IMR-90 (cell line): ENCODE measurements around the gene SPATA31D3. TPM values are rescaled to one million over a fixed set of nuclear protein-coding genes. Genes with fewer than 3 reads are reported as not detected.

ENCODE experiments used
- ATAC-seq: fragments of 200-7000 bp; cut with Tn5 transposase; 2 replicates; pipeline ENCODE4 v1.9.1; 2020; ENCODE audit warnings: low read depth, mild to moderate bottlenecking, moderate library complexity
- BruUV-seq: library from RNA; stranded (reverse); fragments of 400-500 nt; replicated peaks from 2 replicates; lab custom pipeline; 2021; lab: Mats Ljungman, UMichigan
- CTCF ChIA-PET: fragments of 300-600 bp; formaldehyde crosslinking; extraction: SDS; loops from one replicate; lab custom pipeline; 2021; ENCODE audit warnings: antibody characterized with exemption; lab: Yijun Ruan, JAX
- POLR2A ChIA-PET: fragments of 300-600 bp; sonication (Branson Sonifier 250); formaldehyde crosslinking; loops from one replicate; lab custom pipeline; 2022; ENCODE audit warnings: antibody characterized with exemption; ENCODE audit not compliant: unreplicated experiment; lab: Charles Lee
- DNase-seq: peaks from one replicate; pipeline ENCODE4 v3.0.0; 2013
- H2AFZ ChIP-seq: replicated peaks from 2 replicates; pipeline ENCODE3; 2013; ENCODE audit warnings: low read length, mild to moderate bottlenecking; ENCODE audit not compliant: poor library complexity
- H2AK5ac ChIP-seq: 2 replicates; pipeline ENCODE4 v1.6.1; 2013; ENCODE audit warnings: low read depth, low read length, inconsistent platforms
- H2AK9ac ChIP-seq: replicated peaks from 2 replicates; pipeline ENCODE3; 2013; ENCODE audit warnings: mild to moderate bottlenecking, low read depth, low read length, moderate library complexity; ENCODE audit not compliant: poor library complexity
- H2BK120ac ChIP-seq: 2 replicates; pipeline ENCODE4 v1.6.1; 2013; ENCODE audit warnings: low read depth, low read length, inconsistent platforms
- H2BK15ac ChIP-seq: 3 replicates; pipeline ENCODE4 v1.6.1; 2013; ENCODE audit warnings: low read depth, low read length, inconsistent platforms
- H2BK20ac ChIP-seq: 2 replicates; pipeline ENCODE4 v1.6.1; 2013; ENCODE audit warnings: low read depth, mild to moderate bottlenecking, inconsistent platforms, low read length, moderate library complexity
- H2BK5ac ChIP-seq: 2 replicates; pipeline ENCODE4 v1.6.1; 2013; ENCODE audit warnings: mild to moderate bottlenecking, low read depth, low read length, inconsistent platforms; ENCODE audit not compliant: poor library complexity, severe bottlenecking
- H3K14ac ChIP-seq: replicated peaks from 2 replicates; pipeline ENCODE4 v1.6.1; 2013; ENCODE audit warnings: low read depth, low read length, inconsistent platforms
- H3K18ac ChIP-seq: 2 replicates; pipeline ENCODE4 v1.6.1; 2013; ENCODE audit warnings: low read depth, low read length, control low read depth
- H3K23ac ChIP-seq: 2 replicates; pipeline ENCODE4 v1.6.1; 2013; ENCODE audit warnings: low read depth, low read length, inconsistent platforms
- H3K27ac ChIP-seq: 2 replicates; pipeline ENCODE4 v1.5.1; 2013; ENCODE audit warnings: mild to moderate bottlenecking, control low read depth, low read length; ENCODE audit not compliant: insufficient read depth
- H3K27me3 ChIP-seq: 2 replicates; pipeline ENCODE4 v1.6.1; 2013; ENCODE audit warnings: low read length; ENCODE audit not compliant: control insufficient read depth, insufficient read depth
- H3K36me3 ChIP-seq: 2 replicates; pipeline ENCODE4 v1.6.1; 2013; ENCODE audit warnings: low read length, mixed read lengths; ENCODE audit not compliant: control insufficient read depth, insufficient read depth
- H3K4ac ChIP-seq: 2 replicates; pipeline ENCODE4 v1.6.1; 2013; ENCODE audit warnings: low read depth, low read length, inconsistent platforms
- H3K4me1 ChIP-seq: 2 replicates; pipeline ENCODE4 v1.6.1; 2013; ENCODE audit warnings: low read length, mixed read lengths; ENCODE audit not compliant: control insufficient read depth, insufficient read depth
- H3K4me2 ChIP-seq: 2 replicates; pipeline ENCODE4 v1.6.1; 2013; ENCODE audit warnings: low read depth, mild to moderate bottlenecking, control low read depth, low read length, moderate library complexity
- H3K4me3 ChIP-seq: 2 replicates; pipeline ENCODE4 v1.5.1; 2013; ENCODE audit warnings: low read depth, mild to moderate bottlenecking, control low read depth, low read length, moderate library complexity; ENCODE audit not compliant: insufficient read depth
- H3K56ac ChIP-seq: 2 replicates; pipeline ENCODE4 v1.6.1; 2013; ENCODE audit warnings: low read length, inconsistent platforms; ENCODE audit not compliant: insufficient read depth; ENCODE audit errors: extremely low read depth
- H3K79me1 ChIP-seq, 2 experiments: 2 replicates each; pipeline ENCODE4 v1.6.1; 2013; ENCODE audit warnings: low read length in 2 of 2, inconsistent platforms in 1 of 2, low read depth in 1 of 2
- H3K9ac ChIP-seq: 2 replicates; pipeline ENCODE4 v1.6.1; 2013; ENCODE audit warnings: low read depth, low read length, control low read depth
- H3K9me1 ChIP-seq: 2 replicates; pipeline ENCODE4 v1.6.1; 2013; ENCODE audit warnings: low read length, inconsistent platforms; ENCODE audit not compliant: insufficient read depth
- H3K9me3 ChIP-seq: 2 replicates; pipeline ENCODE4 v1.6.1; 2013; ENCODE audit warnings: low read length; ENCODE audit not compliant: control insufficient read depth, insufficient read depth
- H4K20me1 ChIP-seq: 2 replicates; pipeline ENCODE4 v1.6.1; 2013; ENCODE audit warnings: low read length, inconsistent platforms; ENCODE audit not compliant: insufficient read depth
- H4K5ac ChIP-seq: 2 replicates; pipeline ENCODE4 v1.6.1; 2013; ENCODE audit warnings: mild to moderate bottlenecking, low read depth, low read length, control low read depth
- H4K8ac ChIP-seq, 2 experiments: 2 replicates each; pipeline ENCODE4 v1.6.1; 2013; ENCODE audit warnings: low read depth in 2 of 2, low read length in 2 of 2, control low read depth in 1 of 2, inconsistent platforms in 1 of 2
- H4K91ac ChIP-seq: 2 replicates; pipeline ENCODE4 v1.6.1; 2013; ENCODE audit warnings: low read depth, low read length, inconsistent platforms; ENCODE audit not compliant: insufficient read depth
- CEBPB ChIP-seq: IDR thresholded peaks from 2 replicates; pipeline ENCODE4 v1.6.1; 2012; ENCODE audit warnings: low read depth, low read length, improper control_type of control experiment
- CHD1 ChIP-seq: IDR thresholded peaks from 2 replicates; pipeline ENCODE4 v1.6.1; 2012; ENCODE audit warnings: low read depth, low read length, improper control_type of control experiment
- FOS ChIP-seq: fragments of 150-350 bp; IDR thresholded peaks from 2 replicates; pipeline ENCODE4 v1.6.1; 2016; ENCODE audit warnings: low read depth, low read length
- SMC3 ChIP-seq: fragments of 150-350 bp; IDR thresholded peaks from 2 replicates; pipeline ENCODE4 v1.6.1; 2016; ENCODE audit warnings: low read depth, mild to moderate bottlenecking, antibody characterized with exemption, low read length, moderate library complexity
- WGBS, 2 experiments: methylation state at CpG; one replicate each; pipeline versions ENCODE4 v1.1.5 to v1.1.7; 2013; ENCODE audit warnings: missing lambda C conversion rate in 2 of 2; ENCODE audit not compliant: insufficient read length in 1 of 2; ENCODE audit errors: extremely low coverage in 2 of 2; 5-methylcytosine and 5-hydroxymethylcytosine counted together
- dilution Hi-C: fragments of 300-500 bp; cut with HindIII; formaldehyde crosslinking; loops from one replicate; pipeline ENCODE4 v1.14.3; 2018; ENCODE audit warnings: low sequenced_read_pairs; ENCODE audit not compliant: unreplicated experiment
- in situ Hi-C: fragments of 300-500 bp; cut with MboI; formaldehyde crosslinking; loops from 3 replicates; pipeline ENCODE4 v1.14.3; 2019; ENCODE audit warnings: low sequenced_read_pairs, inconsistent platforms, mixed read lengths
- intact Hi-C: fragments of 100-400 bp; cut with micrococcal nuclease; formaldehyde crosslinking; loops from 2 replicates; pipeline ENCODE4 v1.10.0; 2022
- polyA plus RNA-seq, 3 experiments: library from polyadenylated mRNA; depleted of rRNA; stranded (reverse); fragments of >200 nt; gene quantifications; 2 replicates each; pipeline ENCODE4 v1.2.3, GENCODE V29; 2012; ENCODE audit warnings: low replicate concordance in 1 of 3
- total RNA-seq: library from RNA; depleted of rRNA; stranded (reverse); fragments of >200 nt; gene quantifications from 2 replicates; pipeline ENCODE4 v1.2.3, GENCODE V29; 2012

SPATA31D3 gene
- total and polyA plus RNA-seq, 2 of the 4 experiments (the other 2 are of a cell fraction), result not detected

DNA sequence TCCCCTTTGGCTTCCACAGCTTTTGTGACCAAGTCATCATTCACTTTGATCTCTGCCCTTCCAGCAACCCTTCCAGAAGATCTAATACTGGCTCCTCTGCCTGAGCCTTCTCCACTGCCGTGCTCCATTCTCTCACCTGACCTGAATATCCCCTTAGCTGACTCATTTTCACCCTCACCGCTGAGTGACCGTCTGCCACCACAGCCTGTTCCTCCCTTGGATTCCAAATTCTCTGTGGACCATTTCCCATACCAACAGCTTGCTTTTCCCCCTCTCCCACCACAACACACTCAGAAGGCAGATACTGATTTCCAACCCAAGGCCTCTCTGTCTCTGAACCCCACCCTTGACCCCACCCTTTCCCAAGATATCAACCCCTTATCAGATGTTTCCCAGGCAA lies 24.7 kb downstream of the SPATA31D3 start:
- Histone ChIP-seq H3K56ac (no peak overlapping the region), H3K14ac (no peak overlapping the region), H2AK5ac (no peak overlapping the region), H3K4ac (no peak overlapping the region), H2AK9ac (no peak overlapping the region), H3K4me3 (no peak overlapping the region), H3K9me1 (no peaks in the 10 kb centered on the region), H4K8ac (no peak overlapping the region), H3K4me1 (peaks cover 3% of the 10 kb centered on the region; the same call in 1 of the 2 replicates), H3K27ac (no peak overlapping the region), H3K23ac (no peak overlapping the region), H3K18ac (no peak overlapping the region), H4K20me1 (no peaks in the 10 kb centered on the region), H4K5ac (no peak overlapping the region), H4K91ac (no peak overlapping the region), H2BK20ac (no peak overlapping the region), H3K36me3 (no peaks in the 10 kb centered on the region), H3K79me1 (no peaks in the 10 kb centered on the region), H3K9ac (no peak overlapping the region), H2BK5ac (no peak overlapping the region), H3K27me3 (peaks cover 3% of the 10 kb centered on the region), H2BK15ac (no peak overlapping the region), H2BK120ac (no peak overlapping the region), H2AFZ (no peak overlapping the region), H3K9me3 (peaks cover 2% of the 10 kb centered on the region; the same call in 1 of the 2 replicates), H3K4me2 (no peak overlapping the region)
- dilution Hi-C loops (no loop called here), in situ Hi-C loops (no loop called here), intact Hi-C loops (no loop called here)
- BruUV-seq, result no TSS peak
- CTCF ChIA-PET, result no interaction called here
- TF ChIP-seq CEBPB (no peak), SMC3 (no peak), FOS (no peak), CHD1 (no peak)
- DNase-seq (no peak), ATAC-seq (no peak)
- POLR2A ChIA-PET, result no interaction called here
- 96% methylated on average over 3 of the region's 3 CpGs; no CpG with 5 or more reads in 1 of the 2 experiments for WGBS, 2 experiments
